Retinal pigment epithelial cell (primary cell): ENCODE data around the gene PLXNA4.
A peak's percentile ranks its signal among the peaks of the same experiment; 100 is the strongest.

ENCODE experiments used
- DNase-seq: peaks from one replicate; pipeline ENCODE4 v3.0.0-alpha.2; 2010; ENCODE audit warnings: low read depth
- H3K4me3 ChIP-seq: 2 replicates; pipeline ENCODE4 v1.5.1; 2011; ENCODE audit warnings: mild to moderate bottlenecking, low read length, control low read depth, moderate library complexity
- CTCF ChIP-seq: conservative IDR thresholded peaks from 2 replicates; pipeline ENCODE4 v1.5.1; 2011; ENCODE audit warnings: low read depth, low read length, control low read depth, inconsistent platforms

The PLXNA4 gene

GRCh38 chr7:132516042-132516840 is 60.0 kb downstream of the PLXNA4 start:
- peak; percentile 34 for DNase-seq
- no peak for TF ChIP-seq CTCF
- H3K4me3 ChIP-seq = no peak overlapping the region

- H3K4me3 ChIP-seq = no peak overlapping the region
- TF ChIP-seq CTCF = no peak
- no peak for DNase-seq
Measured at GRCh38 chr7:132515181-132515580, 61.1 kb downstream of the PLXNA4 start.

- no peak for DNase-seq
- no peak overlapping the region for H3K4me3 ChIP-seq
- TF ChIP-seq CTCF = no peak
Measured at GRCh38 chr7:132514430-132514829, 61.8 kb downstream of the PLXNA4 start.

- no peak overlapping the region for H3K4me3 ChIP-seq
- TF ChIP-seq CTCF = no peak
- DNase-seq = no peak
Measured at GRCh38 chr7:132511921-132512320, 64.3 kb downstream of the PLXNA4 start.

- no peak overlapping the region for H3K4me3 ChIP-seq
- no peak for DNase-seq
- no peak for TF ChIP-seq CTCF
Measured at GRCh38 chr7:132511387-132511786, 64.9 kb downstream of the PLXNA4 start.

- H3K4me3 ChIP-seq = no peak overlapping the region
- no peak for TF ChIP-seq CTCF
- no peak for DNase-seq
Measured at GRCh38 chr7:132509643-132510042, 66.6 kb downstream of the PLXNA4 start.

- H3K4me3 ChIP-seq = no peak overlapping the region
- DNase-seq = no peak
- TF ChIP-seq CTCF = no peak
Measured at GRCh38 chr7:132508724-132509353, 67.4 kb downstream of the PLXNA4 start.
